ENCODE measurements around the gene NOX4.

DNA sequence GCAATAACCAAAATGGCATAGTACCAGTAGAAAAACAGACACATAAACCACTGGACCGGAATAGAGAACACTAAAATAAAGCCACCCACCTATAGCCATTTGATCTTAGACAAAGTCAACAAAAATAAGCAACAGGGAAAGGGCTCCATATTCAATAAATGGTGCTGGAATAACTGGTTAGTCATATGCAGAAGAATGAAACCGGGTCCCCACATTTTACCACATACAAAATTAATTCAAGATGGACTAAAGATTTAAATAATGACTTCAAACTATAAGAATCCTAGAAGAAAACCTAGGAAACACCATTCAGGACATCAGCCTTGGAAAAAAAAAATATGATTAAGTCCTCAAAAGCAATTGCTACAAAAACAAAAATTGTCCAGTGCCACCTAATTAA lies 30.1 kb upstream of the NOX4 start:
- TF ChIP-seq, protein P1, sequence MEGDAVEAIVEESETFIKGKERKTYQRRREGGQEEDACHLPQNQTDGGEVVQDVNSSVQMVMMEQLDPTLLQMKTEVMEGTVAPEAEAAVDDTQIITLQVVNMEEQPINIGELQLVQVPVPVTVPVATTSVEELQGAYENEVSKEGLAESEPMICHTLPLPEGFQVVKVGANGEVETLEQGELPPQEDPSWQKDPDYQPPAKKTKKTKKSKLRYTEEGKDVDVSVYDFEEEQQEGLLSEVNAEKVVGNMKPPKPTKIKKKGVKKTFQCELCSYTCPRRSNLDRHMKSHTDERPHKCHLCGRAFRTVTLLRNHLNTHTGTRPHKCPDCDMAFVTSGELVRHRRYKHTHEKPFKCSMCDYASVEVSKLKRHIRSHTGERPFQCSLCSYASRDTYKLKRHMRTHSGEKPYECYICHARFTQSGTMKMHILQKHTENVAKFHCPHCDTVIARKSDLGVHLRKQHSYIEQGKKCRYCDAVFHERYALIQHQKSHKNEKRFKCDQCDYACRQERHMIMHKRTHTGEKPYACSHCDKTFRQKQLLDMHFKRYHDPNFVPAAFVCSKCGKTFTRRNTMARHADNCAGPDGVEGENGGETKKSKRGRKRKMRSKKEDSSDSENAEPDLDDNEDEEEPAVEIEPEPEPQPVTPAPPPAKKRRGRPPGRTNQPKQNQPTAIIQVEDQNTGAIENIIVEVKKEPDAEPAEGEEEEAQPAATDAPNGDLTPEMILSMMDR (IDR thresholded peaks at IDR 0.05), result no peak
- TF ChIP-seq, protein P2, sequence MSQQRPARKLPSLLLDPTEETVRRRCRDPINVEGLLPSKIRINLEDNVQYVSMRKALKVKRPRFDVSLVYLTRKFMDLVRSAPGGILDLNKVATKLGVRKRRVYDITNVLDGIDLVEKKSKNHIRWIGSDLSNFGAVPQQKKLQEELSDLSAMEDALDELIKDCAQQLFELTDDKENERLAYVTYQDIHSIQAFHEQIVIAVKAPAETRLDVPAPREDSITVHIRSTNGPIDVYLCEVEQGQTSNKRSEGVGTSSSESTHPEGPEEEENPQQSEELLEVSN (IDR thresholded peaks at IDR 0.05; ENCODE audit: borderline replicate concordance, low read depth), result no peak
- TF ChIP-seq RAD21 (conservative IDR thresholded peaks at IDR 0.05 in 1 of 2, IDR thresholded peaks at IDR 0.05 in 1 of 2) (no peak), POLR2A (IDR thresholded peaks at IDR 0.05; ENCODE audit: low read length) (no peak), MAZ (IDR thresholded peaks at IDR 0.05; ENCODE audit: borderline replicate concordance, low read depth, low read length) (no peak), JUN (IDR thresholded peaks at IDR 0.05) (no peak), ZFP36 (IDR thresholded peaks at IDR 0.05; ENCODE audit: borderline replicate concordance, partially characterized antibody) (no peak), MAFK (IDR thresholded peaks at IDR 0.05; ENCODE audit: partially characterized antibody) (no peak), POLR2AphosphoS2 (conservative IDR thresholded peaks at IDR 0.05; ENCODE audit: low read length) (no peak), CBX8 (IDR thresholded peaks at IDR 0.05) (no peak), EP300 (IDR thresholded peaks at IDR 0.05) (no peak), CHD2 (IDR thresholded peaks at IDR 0.05; ENCODE audit: low read length, partially characterized antibody) (no peak), NR3C1 (IDR thresholded peaks at IDR 0.05) (no peak)
- TF ChIP-seq, protein P3, sequence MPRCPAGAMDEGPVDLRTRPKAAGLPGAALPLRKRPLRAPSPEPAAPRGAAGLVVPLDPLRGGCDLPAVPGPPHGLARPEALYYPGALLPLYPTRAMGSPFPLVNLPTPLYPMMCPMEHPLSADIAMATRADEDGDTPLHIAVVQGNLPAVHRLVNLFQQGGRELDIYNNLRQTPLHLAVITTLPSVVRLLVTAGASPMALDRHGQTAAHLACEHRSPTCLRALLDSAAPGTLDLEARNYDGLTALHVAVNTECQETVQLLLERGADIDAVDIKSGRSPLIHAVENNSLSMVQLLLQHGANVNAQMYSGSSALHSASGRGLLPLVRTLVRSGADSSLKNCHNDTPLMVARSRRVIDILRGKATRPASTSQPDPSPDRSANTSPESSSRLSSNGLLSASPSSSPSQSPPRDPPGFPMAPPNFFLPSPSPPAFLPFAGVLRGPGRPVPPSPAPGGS (IDR thresholded peaks at IDR 0.05), result no peak

Measured in A549 (cell line).